HAP-1 (cell line): Measurements from ENCODE around the gene SMG6.
A peak's percentile ranks its signal among the peaks of the same experiment; 100 is the strongest.
"Not testable (repeated sequence)": the region's sequence is repeated elsewhere in the genome, so short reads cannot be mapped to it uniquely, and the experiment has no call there.

ENCODE experiments used
- DNase-seq, 2 experiments: peaks; one replicate each; pipeline ENCODE4 v3.0.0-alpha.2; 2016 to 2020; ENCODE audit warnings: low spot score in 2 of 2
- H3K27me3 ChIP-seq: fragments of 250-450 bp; sonication (Bioruptor Pico); 2 replicates; pipeline ENCODE4 v1.5.1; 2020; ENCODE audit warnings: low read depth, mild to moderate bottlenecking, moderate library complexity
- H3K36me3 ChIP-seq: fragments of 250-450 bp; sonication (Bioruptor Pico); replicated peaks from 2 replicates; pipeline ENCODE4 v1.5.1; 2020; ENCODE audit warnings: mild to moderate bottlenecking
- H3K4me1 ChIP-seq: fragments of 250-450 bp; sonication (Bioruptor Pico); 2 replicates; pipeline ENCODE4 v1.5.1; 2020; ENCODE audit warnings: mild to moderate bottlenecking
- H3K4me3 ChIP-seq: fragments of 250-450 bp; sonication (Bioruptor Pico); 2 replicates; pipeline ENCODE4 v1.5.1; 2020; ENCODE audit warnings: mild to moderate bottlenecking, moderate library complexity
- H3K9me3 ChIP-seq: fragments of 250-450 bp; sonication (Bioruptor Pico); 2 replicates; pipeline ENCODE4 v1.5.1; 2020; ENCODE audit warnings: mild to moderate bottlenecking, moderate library complexity
- in situ Hi-C: fragments of 300-500 bp; cut with MboI; formaldehyde crosslinking; loops from 3 replicates; pipeline ENCODE4 v1.14.3; 2020; ENCODE audit warnings: low sequenced_read_pairs, inconsistent platforms, mixed read lengths

The SMG6 gene

GRCh38 chr17:2323629-2324314 lies 20.2 kb upstream of the SMG6 start:
- H3K4me3 ChIP-seq: no peak overlapping the region
- no peak for DNase-seq
- in situ Hi-C loops: no loop called here
- H3K36me3 ChIP-seq: peaks cover 72% of the 10 kb centered on the region
- H3K4me1 ChIP-seq: no peaks in the 10 kb centered on the region
- no peaks in the 10 kb centered on the region for H3K27me3 ChIP-seq
- H3K9me3 ChIP-seq: no peaks in the 10 kb centered on the region

GRCh38 chr17:2321399-2321798 lies 17.8 kb upstream of the SMG6 start:
- DNase-seq: no peak
- H3K36me3 ChIP-seq: peaks cover 57% of the 10 kb centered on the region
- H3K4me1 ChIP-seq: no peaks in the 10 kb centered on the region
- in situ Hi-C loops: no loop called here
- no peaks in the 10 kb centered on the region for H3K9me3 ChIP-seq
- H3K4me3 ChIP-seq: no peak overlapping the region
- no peaks in the 10 kb centered on the region for H3K27me3 ChIP-seq

- H3K9me3 ChIP-seq: no peaks in the 10 kb centered on the region
- H3K27me3 ChIP-seq: no peaks in the 10 kb centered on the region
- in situ Hi-C loops: no loop called here
- H3K4me3 ChIP-seq: no peak overlapping the region
- DNase-seq: no peak
- peaks cover 34% of the 10 kb centered on the region for H3K36me3 ChIP-seq
- no peaks in the 10 kb centered on the region for H3K4me1 ChIP-seq
Observed at GRCh38 chr17:2319051-2319450, 15.5 kb upstream of the SMG6 start.

- H3K36me3 ChIP-seq: peaks cover 21% of the 10 kb centered on the region
Observed at GRCh38 chr17:2317796-2318195, 14.2 kb upstream of the SMG6 start.

GRCh38 chr17:2316916-2317205 lies 13.3 kb upstream of the SMG6 start:
- H3K4me3 ChIP-seq, DNase-seq, H3K27me3 ChIP-seq, H3K9me3 ChIP-seq, H3K4me1 ChIP-seq, in situ Hi-C loops: not testable (repeated sequence)
- H3K36me3 ChIP-seq: peaks cover 14% of the 10 kb centered on the region

More at GRCh38 chr17:2317796-2318195, 14.2 kb upstream of the SMG6 start:
- Histone ChIP-seq H3K4me3 (no peak overlapping the region), H3K4me1 (no peaks in the 10 kb centered on the region), H3K27me3 (no peaks in the 10 kb centered on the region), H3K9me3 (no peaks in the 10 kb centered on the region)
- DNase-seq: no peak
- in situ Hi-C loops: no loop called here

GRCh38 chr17:2312736-2313135 lies 9.2 kb upstream of the SMG6 start:
- Histone ChIP-seq H3K4me3 (no peak overlapping the region), H3K27me3 (no peaks in the 10 kb centered on the region), H3K9me3 (no peaks in the 10 kb centered on the region), H3K36me3 (no peaks in the 10 kb centered on the region), H3K4me1 (no peaks in the 10 kb centered on the region)
- DNase-seq: no peak
- in situ Hi-C loops: no loop called here

GRCh38 chr17:2309338-2310154 lies 6.0 kb upstream of the SMG6 start:
- Histone ChIP-seq H3K9me3 (no peaks in the 10 kb centered on the region), H3K4me3 (no peak overlapping the region), H3K36me3 (no peaks in the 10 kb centered on the region), H3K27me3 (no peaks in the 10 kb centered on the region), H3K4me1 (peaks cover 1% of the 10 kb centered on the region; the same call in 1 of the 2 replicates)
- in situ Hi-C loops: no loop called here
- no peak for DNase-seq

- no peaks in the 10 kb centered on the region for H3K27me3 ChIP-seq
Observed at GRCh38 chr17:2304931-2305330, 1.3 kb upstream of the SMG6 start.

GRCh38 chr17:2302778-2303203 lies 794 bp downstream of the SMG6 start:
- peak; percentile 32 to 39 for DNase-seq

More at GRCh38 chr17:2304931-2305330, 1.3 kb upstream of the SMG6 start:
- no peak overlapping the region for H3K4me3 ChIP-seq
- no peaks in the 10 kb centered on the region for H3K9me3 ChIP-seq
- in situ Hi-C loops: no loop called here
- peaks cover 8% of the 10 kb centered on the region for H3K4me1 ChIP-seq
- H3K36me3 ChIP-seq: peaks cover 5% of the 10 kb centered on the region
- DNase-seq: no peak

GRCh38 chr17:2299756-2300155 lies 3.8 kb downstream of the SMG6 start:
- in situ Hi-C loops: no loop called here
- Histone ChIP-seq H3K9me3 (no peaks in the 10 kb centered on the region), H3K36me3 (peaks cover 40% of the 10 kb centered on the region), H3K4me3 (no peak overlapping the region), H3K27me3 (no peaks in the 10 kb centered on the region), H3K4me1 (peaks cover 8% of the 10 kb centered on the region)
- no peak for DNase-seq

More at GRCh38 chr17:2302778-2303203, 794 bp downstream of the SMG6 start:
- Histone ChIP-seq H3K27me3 (no peaks in the 10 kb centered on the region), H3K4me1 (peaks cover 8% of the 10 kb centered on the region), H3K9me3 (no peaks in the 10 kb centered on the region), H3K36me3 (peaks cover 16% of the 10 kb centered on the region), H3K4me3 (peak overlapping the region; percentile 97)
- in situ Hi-C loops: no loop called here

- in situ Hi-C loops: no loop called here
- H3K36me3 ChIP-seq: peaks cover 40% of the 10 kb centered on the region
- H3K4me3 ChIP-seq: no peak overlapping the region
- DNase-seq: no peak
- H3K27me3 ChIP-seq: no peaks in the 10 kb centered on the region
- no peaks in the 10 kb centered on the region for H3K9me3 ChIP-seq
- peaks cover 5% of the 10 kb centered on the region for H3K4me1 ChIP-seq
Observed at GRCh38 chr17:2299136-2299535, 4.4 kb downstream of the SMG6 start.

- DNase-seq: no peak
- Histone ChIP-seq H3K4me3 (no peak overlapping the region), H3K36me3 (peaks cover 55% of the 10 kb centered on the region), H3K27me3 (no peaks in the 10 kb centered on the region), H3K9me3 (no peaks in the 10 kb centered on the region), H3K4me1 (peaks cover 5% of the 10 kb centered on the region)
- in situ Hi-C loops: no loop called here
Observed at GRCh38 chr17:2297023-2297422, 6.6 kb downstream of the SMG6 start.

- H3K36me3 ChIP-seq: peaks cover 61% of the 10 kb centered on the region
- in situ Hi-C loops: no loop called here
Observed at GRCh38 chr17:2295575-2295974, 8.0 kb downstream of the SMG6 start.

GRCh38 chr17:2292100-2292499 lies 11.5 kb downstream of the SMG6 start:
- Histone ChIP-seq H3K4me1 (no peaks in the 10 kb centered on the region), H3K36me3 (peaks cover 59% of the 10 kb centered on the region), H3K9me3 (no peaks in the 10 kb centered on the region), H3K4me3 (no peak overlapping the region), H3K27me3 (no peaks in the 10 kb centered on the region)
- in situ Hi-C loops: no loop called here
- DNase-seq: no peak

More at GRCh38 chr17:2295575-2295974, 8.0 kb downstream of the SMG6 start:
- DNase-seq: no peak
- H3K27me3 ChIP-seq: no peaks in the 10 kb centered on the region
- no peaks in the 10 kb centered on the region for H3K9me3 ChIP-seq
- no peaks in the 10 kb centered on the region; the same call in 1 of the 2 replicates for H3K4me1 ChIP-seq
- no peak overlapping the region for H3K4me3 ChIP-seq
